Transverse colon (tissue), 3 donors: ENCODE results near the gene SMAD1.

Experiments
- EP300 ChIP-seq: sonication (generic); formaldehyde crosslinking; IDR thresholded peaks from one replicate; pipeline ENCODE4 v1.6.1; 2017; ENCODE audit warnings: antibody characterized with exemption, low read depth
- POLR2A ChIP-seq: fragments of 450-650 bp; IDR thresholded peaks from one replicate; pipeline ENCODE4 v1.6.1; 2016; ENCODE audit warnings: antibody characterized with exemption, mild to moderate bottlenecking, moderate library complexity
- TF ChIP-seq, protein P1 (sequence below), 5 experiments: fragments of 200-600 bp in 3 of 5; fragments of 450-650 bp in 2 of 5; sonication (generic) in 3 of 5; IDR thresholded peaks; 1 replicate in 2 of 5; 2 replicates in 3 of 5; pipeline ENCODE4 v1.5.1; 2016 to 2017; ENCODE audit warnings: antibody characterized with exemption in 5 of 5, inconsistent platforms in 3 of 5, mild to moderate bottlenecking in 2 of 5, moderate library complexity in 1 of 5

- TF ChIP-seq POLR2A (no peak), EP300 (no peak)
- TF ChIP-seq, protein P1, sequence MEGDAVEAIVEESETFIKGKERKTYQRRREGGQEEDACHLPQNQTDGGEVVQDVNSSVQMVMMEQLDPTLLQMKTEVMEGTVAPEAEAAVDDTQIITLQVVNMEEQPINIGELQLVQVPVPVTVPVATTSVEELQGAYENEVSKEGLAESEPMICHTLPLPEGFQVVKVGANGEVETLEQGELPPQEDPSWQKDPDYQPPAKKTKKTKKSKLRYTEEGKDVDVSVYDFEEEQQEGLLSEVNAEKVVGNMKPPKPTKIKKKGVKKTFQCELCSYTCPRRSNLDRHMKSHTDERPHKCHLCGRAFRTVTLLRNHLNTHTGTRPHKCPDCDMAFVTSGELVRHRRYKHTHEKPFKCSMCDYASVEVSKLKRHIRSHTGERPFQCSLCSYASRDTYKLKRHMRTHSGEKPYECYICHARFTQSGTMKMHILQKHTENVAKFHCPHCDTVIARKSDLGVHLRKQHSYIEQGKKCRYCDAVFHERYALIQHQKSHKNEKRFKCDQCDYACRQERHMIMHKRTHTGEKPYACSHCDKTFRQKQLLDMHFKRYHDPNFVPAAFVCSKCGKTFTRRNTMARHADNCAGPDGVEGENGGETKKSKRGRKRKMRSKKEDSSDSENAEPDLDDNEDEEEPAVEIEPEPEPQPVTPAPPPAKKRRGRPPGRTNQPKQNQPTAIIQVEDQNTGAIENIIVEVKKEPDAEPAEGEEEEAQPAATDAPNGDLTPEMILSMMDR (IDR thresholded peaks at IDR 0.05) = no peak
These were observed 29.8 kb upstream of the SMAD1 start for GRCh38 chr4:145451895-145452294.
